GM12878 (cell line): ENCODE results near the gene HSPB1. TPM values are rescaled to one million over a fixed set of nuclear protein-coding genes. Genes with fewer than 3 reads are reported as not detected.
A peak's percentile ranks its signal among the peaks of the same experiment; 100 is the strongest.

Experiments
- CBX5 ChIP-seq: sonication (generic); IDR thresholded peaks from 2 replicates; pipeline ENCODE4 v1.6.1; 2016; ENCODE audit warnings: low read depth, moderate library complexity, mild to moderate bottlenecking, inconsistent platforms
- HDAC6 ChIP-seq: fragments of 200-600 bp; sonication (generic); IDR thresholded peaks from one replicate; pipeline ENCODE4 v1.8.0; 2017; ENCODE audit warnings: antibody characterized with exemption; ENCODE audit not compliant: unreplicated experiment
- MYB ChIP-seq: fragments of 150-350 bp; IDR thresholded peaks from 2 replicates; pipeline ENCODE4 v1.6.1; 2014; ENCODE audit warnings: mild to moderate bottlenecking, low read depth, low read length, borderline replicate concordance
- MYC ChIP-seq: IDR thresholded peaks from 2 replicates; pipeline ENCODE4 v1.6.1; 2011; ENCODE audit warnings: mild to moderate bottlenecking, low read length, moderate library complexity, inconsistent platforms; ENCODE audit not compliant: insufficient read depth, insufficient replicate concordance, insufficient read length, severe bottlenecking
- NFYA ChIP-seq: IDR thresholded peaks from 2 replicates; pipeline ENCODE4 v1.6.1; 2011; ENCODE audit warnings: low read depth, mild to moderate bottlenecking, low read length, improper control_type of control experiment, borderline replicate concordance
- NFYB ChIP-seq: IDR thresholded peaks from 2 replicates; pipeline ENCODE4 v1.6.1; 2011; ENCODE audit warnings: low read depth, mild to moderate bottlenecking, low read length, improper control_type of control experiment, moderate library complexity; ENCODE audit not compliant: insufficient read depth
- NKRF ChIP-seq: fragments of 450-650 bp; conservative IDR thresholded peaks from 2 replicates; pipeline ENCODE4 v1.6.1; 2017; ENCODE audit warnings: mild to moderate bottlenecking, moderate library complexity
- PAX8 ChIP-seq: fragments of 450-650 bp; IDR thresholded peaks from 2 replicates; pipeline ENCODE4 v1.6.1; 2017; ENCODE audit warnings: mild to moderate bottlenecking, moderate library complexity
- RELB ChIP-seq: fragments of 450-650 bp; IDR thresholded peaks from 2 replicates; pipeline ENCODE4 v1.6.1; 2017; ENCODE audit warnings: low read depth, mild to moderate bottlenecking, moderate library complexity
- RUNX3 ChIP-seq: IDR thresholded peaks from 2 replicates; pipeline ENCODE4 v1.6.1; 2012; ENCODE audit warnings: low read length, inconsistent platforms
- SP1 ChIP-seq: IDR thresholded peaks from one replicate; pipeline ENCODE4 v1.6.1; 2011; ENCODE audit warnings: low read depth, low read length
- SREBF1 ChIP-seq: IDR thresholded peaks from 2 replicates; pipeline ENCODE4 v1.6.1; 2012; ENCODE audit warnings: mild to moderate bottlenecking, low read length
- SUPT20H ChIP-seq: IDR thresholded peaks from 2 replicates; pipeline ENCODE4 v1.6.1; 2011; ENCODE audit warnings: low read depth, mild to moderate bottlenecking, low read length, moderate library complexity, borderline replicate concordance; ENCODE audit not compliant: control insufficient read depth
- YBX1 ChIP-seq: fragments of 450-650 bp; IDR thresholded peaks from 2 replicates; pipeline ENCODE4 v1.6.1; 2016; ENCODE audit warnings: antibody characterized with exemption
- ZBTB33 ChIP-seq: fragments of 450-650 bp; IDR thresholded peaks from 2 replicates; pipeline ENCODE4 v1.6.1; 2017; ENCODE audit warnings: mild to moderate bottlenecking
- polyA plus RNA-seq, 11 experiments: library from polyadenylated mRNA; depleted of rRNA in 4 of 11; unstranded in 6 of 11; stranded (reverse) in 5 of 11; fragments of >200 nt; fragmentation: Nextera tagmentation in 4 of 11; fragmentation: Illumina TruSeq in 1 of 11; extraction: Ambion mirVana in 4 of 11; extraction: Trizol in 1 of 11; gene quantifications; 1 replicate in 1 of 11; 2 replicates in 10 of 11; pipeline versions ENCODE4 v1.2.1 to v1.2.3, GENCODE V29; 2011 to 2016; ENCODE audit warnings: inconsistent platforms in 2 of 11, missing spikeins in 2 of 11, low read depth in 1 of 11
- total RNA-seq, 4 experiments: library from RNA; depleted of rRNA in 3 of 4; stranded (reverse); fragments of >200 nt in 3 of 4; fragmentation: Illumina TruSeq in 1 of 4; extraction: Trizol in 1 of 4; gene quantifications; 2 replicates each; pipeline versions ENCODE4 v1.2.1 to v1.2.3, GENCODE V29; 2013 to 2021
- TF ChIP-seq, protein P1 (sequence below): IDR thresholded peaks from 2 replicates; pipeline ENCODE4 v1.6.1; 2012; ENCODE audit warnings: mild to moderate bottlenecking, low read depth, low read length
- TF ChIP-seq, protein P2 (sequence below): IDR thresholded peaks from 2 replicates; pipeline ENCODE4 v1.6.1; 2011; ENCODE audit warnings: low read depth, mild to moderate bottlenecking, low read length, moderate library complexity, borderline replicate concordance; ENCODE audit errors: extremely low read depth

The HSPB1 gene
- total and polyA plus RNA-seq, 10 of the 15 experiments (the other 5 are each of a cell fraction or from before 2014, with no cell fraction given): 13.7 to 297 (median 62.0) TPM

- TF ChIP-seq ZBTB33: no peak
- TF ChIP-seq, protein P1, sequence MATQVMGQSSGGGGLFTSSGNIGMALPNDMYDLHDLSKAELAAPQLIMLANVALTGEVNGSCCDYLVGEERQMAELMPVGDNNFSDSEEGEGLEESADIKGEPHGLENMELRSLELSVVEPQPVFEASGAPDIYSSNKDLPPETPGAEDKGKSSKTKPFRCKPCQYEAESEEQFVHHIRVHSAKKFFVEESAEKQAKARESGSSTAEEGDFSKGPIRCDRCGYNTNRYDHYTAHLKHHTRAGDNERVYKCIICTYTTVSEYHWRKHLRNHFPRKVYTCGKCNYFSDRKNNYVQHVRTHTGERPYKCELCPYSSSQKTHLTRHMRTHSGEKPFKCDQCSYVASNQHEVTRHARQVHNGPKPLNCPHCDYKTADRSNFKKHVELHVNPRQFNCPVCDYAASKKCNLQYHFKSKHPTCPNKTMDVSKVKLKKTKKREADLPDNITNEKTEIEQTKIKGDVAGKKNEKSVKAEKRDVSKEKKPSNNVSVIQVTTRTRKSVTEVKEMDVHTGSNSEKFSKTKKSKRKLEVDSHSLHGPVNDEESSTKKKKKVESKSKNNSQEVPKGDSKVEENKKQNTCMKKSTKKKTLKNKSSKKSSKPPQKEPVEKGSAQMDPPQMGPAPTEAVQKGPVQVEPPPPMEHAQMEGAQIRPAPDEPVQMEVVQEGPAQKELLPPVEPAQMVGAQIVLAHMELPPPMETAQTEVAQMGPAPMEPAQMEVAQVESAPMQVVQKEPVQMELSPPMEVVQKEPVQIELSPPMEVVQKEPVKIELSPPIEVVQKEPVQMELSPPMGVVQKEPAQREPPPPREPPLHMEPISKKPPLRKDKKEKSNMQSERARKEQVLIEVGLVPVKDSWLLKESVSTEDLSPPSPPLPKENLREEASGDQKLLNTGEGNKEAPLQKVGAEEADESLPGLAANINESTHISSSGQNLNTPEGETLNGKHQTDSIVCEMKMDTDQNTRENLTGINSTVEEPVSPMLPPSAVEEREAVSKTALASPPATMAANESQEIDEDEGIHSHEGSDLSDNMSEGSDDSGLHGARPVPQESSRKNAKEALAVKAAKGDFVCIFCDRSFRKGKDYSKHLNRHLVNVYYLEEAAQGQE: no peak
- TF ChIP-seq SP1: no peak
- no peak for TF ChIP-seq YBX1
- TF ChIP-seq NFYA: no peak
- TF ChIP-seq SUPT20H: no peak
- 0 out of 2 replicates have a peak, but pooled peaks have one; percentile 16 for TF ChIP-seq RUNX3
- no peak for TF ChIP-seq MYB
- no peak for TF ChIP-seq CBX5
- TF ChIP-seq NFYB: no peak
- TF ChIP-seq, protein P2, sequence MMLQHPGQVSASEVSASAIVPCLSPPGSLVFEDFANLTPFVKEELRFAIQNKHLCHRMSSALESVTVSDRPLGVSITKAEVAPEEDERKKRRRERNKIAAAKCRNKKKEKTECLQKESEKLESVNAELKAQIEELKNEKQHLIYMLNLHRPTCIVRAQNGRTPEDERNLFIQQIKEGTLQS: no peak
- TF ChIP-seq PAX8: no peak
- no peak for TF ChIP-seq NKRF
- no peak for TF ChIP-seq SREBF1
- peak; percentile 44; the same call in 1 of the 2 replicates for TF ChIP-seq RELB
- TF ChIP-seq MYC: no peak
- no peak for TF ChIP-seq HDAC6
Measured at GRCh38 chr7:76303202-76304147, 1.0 kb downstream of the HSPB1 start (continued).
